Right lobe of liver (tissue), 6 donors: ENCODE results near the gene OLIG1. TPM values are rescaled to one million over a fixed set of nuclear protein-coding genes. Genes with fewer than 3 reads are reported as not detected.

Experiments
- ATAC-seq, 4 donors: fragments of 200-7000 bp; cut with Tn5 transposase; one replicate each; pipeline ENCODE4 v1.9.1; 2020; ENCODE audit warnings: mild to moderate bottlenecking in 4 of 4, moderate library complexity in 4 of 4
- DNase-seq, 3 donors: peaks; one replicate each; pipeline ENCODE4 v3.0.0-alpha.2; 2020
- H3K27ac ChIP-seq, 3 donors: fragments of 200-600 bp; one replicate each; pipeline ENCODE4 v1.8.0; 2022
- H3K27me3 ChIP-seq, 2 donors: fragments of 200-600 bp; one replicate each; pipeline ENCODE4 v1.8.0; 2022
- H3K36me3 ChIP-seq, 4 donors: fragments of 200-600 bp; sonication (generic) in 1 of 4; one replicate each; pipeline versions ENCODE4 v1.5.1 to v1.8.0; 2017 to 2022; ENCODE audit warnings: control low read depth in 1 of 4
- H3K4me1 ChIP-seq, 4 donors: fragments of 200-600 bp; sonication (generic) in 1 of 4; one replicate each; pipeline versions ENCODE4 v1.5.1 to v1.8.0; 2017 to 2022; ENCODE audit warnings: control low read depth in 1 of 4
- H3K4me3 ChIP-seq, 3 donors: fragments of 200-600 bp; one replicate each; pipeline ENCODE4 v1.8.0; 2022
- H3K9me3 ChIP-seq, 4 donors: fragments of 200-600 bp; sonication (generic) in 1 of 4; one replicate each; pipeline versions ENCODE4 v1.5.1 to v1.8.0; 2017 to 2022; ENCODE audit warnings: control low read depth in 1 of 4
- CTCF ChIP-seq, 4 donors: fragments of 200-600 bp in 3 of 4; fragments of 450-650 bp in 1 of 4; IDR thresholded peaks; one replicate each; pipeline versions ENCODE4 v1.5.1 to v1.8.0; 2016 to 2022; ENCODE audit warnings: antibody characterized with exemption in 4 of 4, mild to moderate bottlenecking in 2 of 4
- POLR2A ChIP-seq: fragments of 450-650 bp; IDR thresholded peaks from one replicate; pipeline ENCODE4 v1.6.1; 2017; ENCODE audit warnings: antibody characterized with exemption, mild to moderate bottlenecking
- WGBS: methylation state at CpG from one replicate; pipeline ENCODE4 v1.1.6; 2018; ENCODE audit warnings: low coverage, low lambda C conversion rate; ENCODE audit not compliant: insufficient coverage; ENCODE audit errors: missing lambda C conversion rate; 5-methylcytosine and 5-hydroxymethylcytosine counted together
- intact Hi-C, 2 donors: fragments of 100-400 bp; cut with DNase I; formaldehyde crosslinking; loops; one replicate each; pipeline versions ENCODE4 v1.11.2 to v1.14.1; 2022
- total RNA-seq, 6 experiments: library from RNA; depleted of rRNA in 2 of 6; stranded (reverse); fragments of >200 nt in 2 of 6; fragmentation: NEBNext Ultra II Directional in 3 of 6; extraction: Animal tissue kit (Norgen Biotek cat#: 25700) in 3 of 6; gene quantifications; one replicate each; pipeline versions ENCODE4 v1.1.0 to v1.2.4, GENCODE V29; 2016 to 2023
- donor health status: DM: no; HTN: yes; CAD: no.
- donor health status: DM: no; HTN: no; CAD: no.
- donor health status: DM: no; HTN: no; CAD: no.
- donor health status: DM: no; HTN: yes; CAD: no.
- donor health status: DM: no; HTN: yes; CAD: no.

The OLIG1 gene
- total RNA-seq, 6 experiments from 2014 or later = not detected

- intact Hi-C loops = no loop called here
- Histone ChIP-seq H3K4me3 (no peak overlapping the region), H3K27ac (no peak overlapping the region), H3K36me3 (no peaks in the 10 kb centered on the region), H3K4me1 (peaks cover 0 to 8% (median 0%) of the 10 kb centered on the region in 4 donors), H3K27me3 (peaks cover 0 to 7% of the 10 kb centered on the region in 2 donors), H3K9me3 (no peaks in the 10 kb centered on the region)
- 19% methylated on average over 14 of the region's 18 CpGs for WGBS
- TF ChIP-seq CTCF (IDR thresholded peaks at IDR 0.05) = no peak
- DNase-seq = no peak
- ATAC-seq = no peak
Observed at GRCh38 chr21:33064623-33065390, 5.1 kb upstream of the OLIG1 start.

- TF ChIP-seq CTCF (IDR thresholded peaks at IDR 0.05) (no peak), POLR2A (no peak)
- H3K36me3 ChIP-seq = no peaks in the 10 kb centered on the region
- H3K4me1 ChIP-seq = peaks cover 0 to 20% (median 6%) of the 10 kb centered on the region in 4 donors
- ATAC-seq (no peak), DNase-seq (no peak)
- no peaks in the 10 kb centered on the region for H3K9me3 ChIP-seq
- intact Hi-C loops = no loop called here
- peaks cover 0 to 24% of the 10 kb centered on the region in 2 donors for H3K27me3 ChIP-seq
- no CpG with 5 or more reads among the region's 7 CpGs for WGBS
- H3K27ac ChIP-seq = no peak overlapping the region
- no peak overlapping the region for H3K4me3 ChIP-seq
Observed at GRCh38 chr21:33067043-33067442, 2.9 kb upstream of the OLIG1 start.

GRCh38 chr21:33067457-33067856, 2.5 kb upstream of the OLIG1 start:
- Histone ChIP-seq H3K27ac (no peak overlapping the region), H3K4me3 (no peak overlapping the region), H3K4me1 (peaks cover 0 to 20% (median 6%) of the 10 kb centered on the region in 4 donors), H3K36me3 (no peaks in the 10 kb centered on the region), H3K9me3 (no peaks in the 10 kb centered on the region), H3K27me3 (peaks cover 0 to 28% of the 10 kb centered on the region in 2 donors)
- DNase-seq (no peak), ATAC-seq (no peak)
- intact Hi-C loops = no loop called here
- no peak for TF ChIP-seq POLR2A
- no peak for TF ChIP-seq CTCF (IDR thresholded peaks at IDR 0.05)
- 43% methylated on average over 1 of the region's 4 CpGs for WGBS

- no peaks in the 10 kb centered on the region for H3K36me3 ChIP-seq
- no peaks in the 10 kb centered on the region for H3K9me3 ChIP-seq
- no peak overlapping the region for H3K4me3 ChIP-seq
- H3K27ac ChIP-seq = no peak overlapping the region
- H3K4me1 ChIP-seq = peaks cover 0 to 20% (median 6%) of the 10 kb centered on the region in 4 donors
- peaks cover 0 to 37% of the 10 kb centered on the region in 2 donors for H3K27me3 ChIP-seq
- ATAC-seq = no peak
- intact Hi-C loops = no loop called here
- no peak for DNase-seq
- TF ChIP-seq CTCF (IDR thresholded peaks at IDR 0.05) (no peak), POLR2A (no peak)
- WGBS = 53% methylated on average over 5 of the region's 5 CpGs
Observed at GRCh38 chr21:33069243-33069642, 698 bp upstream of the OLIG1 start.
